Heart right ventricle (tissue), 16 donors: Measurements from ENCODE around the gene BRS3. TPM values are rescaled to one million over a fixed set of nuclear protein-coding genes. Genes with fewer than 3 reads are reported as not detected.
A peak's percentile ranks its signal among the peaks of the same experiment; 100 is the strongest.

ENCODE experiments used
- ATAC-seq, 8 donors: fragments of 200-7000 bp; cut with Tn5 transposase; one replicate each; pipeline ENCODE4 v1.9.1; 2020; ENCODE audit warnings: mild to moderate bottlenecking in 8 of 8, moderate library complexity in 8 of 8, moderate number of reproducible peaks in 1 of 8
- DNase-seq, 2 donors: peaks; one replicate each; pipeline ENCODE4 v3.0.0-alpha.2; 2020
- H3K27ac ChIP-seq, 10 donors: fragments of 200-600 bp; sonication (generic) in 2 of 10; one replicate each; pipeline versions ENCODE4 v1.5.0 to v1.8.0; 2020 to 2022; ENCODE audit warnings: mild to moderate bottlenecking in 3 of 10
- H3K27me3 ChIP-seq, 7 donors: fragments of 200-600 bp; one replicate each; pipeline ENCODE4 v1.8.0; 2021 to 2022; ENCODE audit warnings: mild to moderate bottlenecking in 2 of 7
- H3K36me3 ChIP-seq, 9 donors: fragments of 200-600 bp; sonication (generic) in 1 of 9; one replicate each; pipeline versions ENCODE4 v1.5.0 to v1.8.0; 2020 to 2022; ENCODE audit warnings: mild to moderate bottlenecking in 2 of 9
- H3K4me1 ChIP-seq, 9 donors: fragments of 200-600 bp; sonication (generic) in 1 of 9; one replicate each; pipeline versions ENCODE4 v1.5.0 to v1.8.0; 2020 to 2022; ENCODE audit warnings: mild to moderate bottlenecking in 4 of 9
- H3K4me3 ChIP-seq, 10 donors: fragments of 200-600 bp; sonication (generic) in 2 of 10; one replicate each; pipeline versions ENCODE4 v1.5.0 to v1.8.0; 2020 to 2022; ENCODE audit warnings: mild to moderate bottlenecking in 7 of 10, moderate library complexity in 2 of 10
- H3K9me3 ChIP-seq, 11 donors: fragments of 200-600 bp in 10 of 11; sonication (generic) in 2 of 11; one replicate each; pipeline versions ENCODE4 v1.5.0 to v1.8.0; 2013 to 2022; ENCODE audit warnings: mild to moderate bottlenecking in 2 of 11, control low read depth in 1 of 11, moderate library complexity in 1 of 11
- CTCF ChIP-seq, 9 donors: fragments of 200-600 bp; sonication (generic) in 2 of 9; IDR thresholded peaks; one replicate each; pipeline versions ENCODE4 v1.5.0 to v1.8.0; 2021 to 2022; ENCODE audit warnings: antibody characterized with exemption in 9 of 9, mild to moderate bottlenecking in 5 of 9, moderate library complexity in 1 of 9
- WGBS, 2 donors: extraction: QIAGEN DNeasy Blood & Tissue Kit; methylation state at CpG; one replicate each; pipeline ENCODE4 v1.1.7; 2013; ENCODE audit warnings: inconsistent platforms in 1 of 2; 5-methylcytosine and 5-hydroxymethylcytosine counted together
- intact Hi-C, 10 donors: fragments of 100-400 bp; cut with DNase I; formaldehyde crosslinking; loops; one replicate each; pipeline versions ENCODE4 v1.11.1 to v1.14.2; 2022
- polyA plus RNA-seq, 2 donors: library from polyadenylated mRNA; stranded (reverse); fragments of 200-250 nt; gene quantifications; one replicate each; pipeline ENCODE4 v1.2.3, GENCODE V29; 2013
- total RNA-seq, 10 donors: library from RNA; stranded (reverse); fragmentation: NEBNext Ultra II Directional in 3 of 10; extraction: Animal tissue kit (Norgen Biotek cat#: 25700) in 3 of 10; gene quantifications; one replicate each; pipeline versions ENCODE4 v1.2.1 to v1.2.4, GENCODE V29; 2021 to 2023
- donor health status: Arrhythmogenic right ventricular cardiomyopathy.
- donor health status: ischemic (EF 13 %, LVEDD 7.1; RV severe dilation, severe dysfunction).
- donor health status: healthy with polysubstance abuse.
- donor health status: DM: no; HTN: yes; CAD: no.
- donor health status: DM: no; HTN: no; CAD: no.
- donor health status: ischemic (EF 25% LVEDD 6.9; RV normal size, moderate dysfunction).
- donor health status: ischemic (EF 25% LVEDD 5.7; RV mildly dilated, moderate dysfunction).
- donor health status: healthy.
- donor health status: DM: yes; HTN: yes; CAD: no.
- donor health status: Ischemic cardiomyopathy.
- donor health status: ischemic (EF 35%, LVEDD 5.7; RV mildly dilated, moderate dysfunction).
- donor health status: nonischemic (EF 11% LVEDD 7.7; RV severe dilation, severe dysfunction).
- donor health status: DM: yes; HTN: yes; CAD: no.
- donor health status: PGD.
- donor health status: ischemic (EF 29% LVEDD 5.4; RV normal size, mild dysfunction).
- donor health status: nonischemic (EF 23%, LVEDD 6.1; RV moderate dilation, normal function).

BRS3 gene
- total and polyA plus RNA-seq, 12 donors = not detected

- Histone ChIP-seq H3K4me3 (no peak overlapping the region), H3K4me1 (no peaks in the 10 kb centered on the region), H3K36me3 (no peaks in the 10 kb centered on the region), H3K9me3 (no peaks in the 10 kb centered on the region), H3K27me3 (peaks cover 0 to 4% (median 0%) of the 10 kb centered on the region in 7 donors), H3K27ac (no peak overlapping the region)
- no peak for ATAC-seq
- TF ChIP-seq CTCF (IDR thresholded peaks at IDR 0.05) = no peak
- DNase-seq = no peak
- intact Hi-C loops = no loop called here
- 55 to 67% methylated on average over 1 of the region's 1 CpG for WGBS, 2 donors
Measured at GRCh38 chrX:136453771-136454170, 34.0 kb upstream of the BRS3 start.

GRCh38 chrX:136456133-136456532, 31.6 kb upstream of the BRS3 start:
- Histone ChIP-seq H3K36me3 (no peaks in the 10 kb centered on the region), H3K4me1 (no peaks in the 10 kb centered on the region), H3K27ac (no peak overlapping the region), H3K9me3 (no peaks in the 10 kb centered on the region), H3K27me3 (peaks cover 0 to 4% (median 0%) of the 10 kb centered on the region in 7 donors), H3K4me3 (no peak overlapping the region)
- ATAC-seq (no peak), DNase-seq (no peak)
- TF ChIP-seq CTCF (IDR thresholded peaks at IDR 0.05) = no peak
- WGBS, 2 donors = 74 to 86% methylated on average over 6 of the region's 6 CpGs
- intact Hi-C loops = no loop called here

- DNase-seq (no peak), ATAC-seq (peak in 1 of 8 donors; percentile 25)
- Histone ChIP-seq H3K27me3 (peaks cover 0 to 4% (median 0%) of the 10 kb centered on the region in 7 donors), H3K9me3 (no peaks in the 10 kb centered on the region), H3K27ac (no peak overlapping the region), H3K36me3 (no peaks in the 10 kb centered on the region), H3K4me1 (no peaks in the 10 kb centered on the region), H3K4me3 (no peak overlapping the region)
- 60 to 68% methylated on average over 5 of the region's 5 CpGs for WGBS, 2 donors
- no peak for TF ChIP-seq CTCF (IDR thresholded peaks at IDR 0.05)
- intact Hi-C loops = no loop called here
Measured at GRCh38 chrX:136457303-136457917, 30.3 kb upstream of the BRS3 start.

- Histone ChIP-seq H3K4me3 (no peak overlapping the region), H3K36me3 (no peaks in the 10 kb centered on the region), H3K4me1 (no peaks in the 10 kb centered on the region), H3K9me3 (no peaks in the 10 kb centered on the region), H3K27me3 (peaks cover 0 to 3% (median 0%) of the 10 kb centered on the region in 7 donors), H3K27ac (no peak overlapping the region)
- TF ChIP-seq CTCF (IDR thresholded peaks at IDR 0.05) = no peak
- no peak for ATAC-seq
- no peak for DNase-seq
- intact Hi-C loops = no loop called here
- WGBS, 2 donors = 72 to 79% methylated on average over 3 of the region's 3 CpGs
Measured at GRCh38 chrX:136464589-136464988, 23.2 kb upstream of the BRS3 start.
